K562 (cell line): ENCODE results near the gene ADGRL3. TPM values are rescaled to one million over a fixed set of nuclear protein-coding genes. Genes with fewer than 3 reads are reported as not detected.
"Not testable (repeated sequence)": the region's sequence is repeated elsewhere in the genome, so short reads cannot be mapped to it uniquely, and the experiment has no call there.

Experiments
- ATAC-seq: fragments of 200-7000 bp; cut with Tn5 transposase; 3 replicates; pipeline ENCODE4 v1.9.1; 2020; ENCODE audit warnings: moderate library complexity
- BruUV-seq: library from RNA; stranded (reverse); fragments of 400-500 nt; replicated peaks from 2 replicates; lab custom pipeline; 2021; lab: Mats Ljungman, UMichigan
- CTCF ChIA-PET: fragments of 300-600 bp; formaldehyde crosslinking; extraction: SDS; loops from one replicate; lab custom pipeline; 2021; ENCODE audit warnings: low intra/inter-chr PET ratio; lab: Yijun Ruan, JAX
- POLR2A ChIA-PET: fragments of 300-600, 350-650 bp; sonication (Branson Sonifier 250); formaldehyde crosslinking; extraction: SDS; loops from one replicate; lab custom pipeline; 2021; ENCODE audit warnings: antibody characterized with exemption, inconsistent platforms; lab: Yijun Ruan, JAX
- DNase-seq, 4 experiments: peaks; one replicate each; pipeline versions ENCODE4 v3.0.0 to v3.0.0-alpha.2; 2011 to 2018; ENCODE audit warnings: low spot score in 3 of 4, mixed read lengths in 3 of 4; ENCODE audit errors: extremely low read depth in 1 of 4
- FAIRE-seq: peaks from 2 replicates; lab custom pipeline; 2011; peaks lifted over from hg19 to GRCh38; lab: Jason Lieb, UNC
- H2AFZ ChIP-seq: 2 replicates; pipeline ENCODE4 v1.6.0; 2011; ENCODE audit warnings: low read depth, low read length, control low read depth, inconsistent platforms
- H3K27ac ChIP-seq: fragments of 200-600 bp; 3 replicates; pipeline ENCODE4 v1.8.0; 2011; ENCODE audit warnings: low read depth, mild to moderate bottlenecking, control low read depth, inconsistent platforms, low read length, moderate library complexity, mixed read lengths; ENCODE audit errors: extremely low read depth
- H3K27me3 ChIP-seq, 2 experiments: fragments of 300-600 bp in 1 of 2; 2 replicates in 1 of 2; 3 replicates in 1 of 2; pipeline versions ENCODE4 v1.6.0 to v1.8.0; 2011; ENCODE audit warnings: inconsistent platforms in 2 of 2, low read length in 2 of 2, mild to moderate bottlenecking in 1 of 2, mixed read lengths in 1 of 2, moderate library complexity in 1 of 2; ENCODE audit not compliant: control insufficient read depth in 2 of 2, insufficient read depth in 2 of 2
- H3K36me3 ChIP-seq: fragments of 300-600 bp; 3 replicates; pipeline ENCODE4 v1.8.0; 2011; ENCODE audit warnings: mild to moderate bottlenecking, low read length, inconsistent platforms; ENCODE audit not compliant: control insufficient read depth, insufficient read depth
- H3K4me1 ChIP-seq, 2 experiments: fragments of 200-600 bp in 1 of 2; replicated peaks in 1 of 2; 2 replicates in 1 of 2; 3 replicates in 1 of 2; pipeline versions ENCODE4 v1.5.1 to v1.8.0; 2011; ENCODE audit warnings: inconsistent platforms in 2 of 2, low read length in 2 of 2, mild to moderate bottlenecking in 1 of 2, mixed read lengths in 1 of 2, moderate library complexity in 1 of 2; ENCODE audit not compliant: control insufficient read depth in 2 of 2, insufficient read depth in 2 of 2
- H3K4me2 ChIP-seq: 2 replicates; pipeline ENCODE4 v1.6.1; 2011; ENCODE audit warnings: low read length, control low read depth, inconsistent platforms, mixed read lengths; ENCODE audit not compliant: insufficient read depth
- H3K4me3 ChIP-seq: fragments of 200-600 bp; sonication (generic), shearing (Covaris generic); 2 replicates; pipeline ENCODE4 v1.5.1; 2016; ENCODE audit warnings: control low read depth, inconsistent platforms
- H3K79me2 ChIP-seq: fragments of 200-600 bp; 3 replicates; pipeline ENCODE4 v1.8.0; 2011; ENCODE audit warnings: low read length, inconsistent platforms; ENCODE audit not compliant: control insufficient read depth, insufficient read depth
- H3K9ac ChIP-seq, 2 experiments: 2 replicates each; pipeline versions ENCODE4 v1.6.0 to v1.6.1; 2011; ENCODE audit warnings: low read depth in 2 of 2, low read length in 2 of 2, control low read depth in 1 of 2, inconsistent platforms in 1 of 2, mild to moderate bottlenecking in 1 of 2, mixed read lengths in 1 of 2; ENCODE audit not compliant: insufficient read depth in 1 of 2
- H3K9me1 ChIP-seq: one replicate; pipeline ENCODE4 v1.6.0; 2011; ENCODE audit warnings: inconsistent platforms, mild to moderate bottlenecking, low read length, moderate library complexity; ENCODE audit not compliant: control insufficient read depth, insufficient read depth
- H3K9me3 ChIP-seq: replicated peaks from 2 replicates; pipeline ENCODE4 v1.5.1; 2011; ENCODE audit warnings: low read depth, low read length, inconsistent platforms; ENCODE audit not compliant: control insufficient read depth, insufficient read depth
- H4K20me1 ChIP-seq: replicated peaks from 2 replicates; pipeline ENCODE4 v1.6.1; 2011; ENCODE audit warnings: low read length, inconsistent platforms, mixed read lengths; ENCODE audit not compliant: control insufficient read depth, insufficient read depth
- KLF13 ChIP-seq: fragments of 450-650 bp; IDR thresholded peaks from 2 replicates; pipeline ENCODE4 v1.6.1; 2016; ENCODE audit warnings: missing genetic modification characterization, low read depth, mild to moderate bottlenecking, missing compliant biosample characterization, moderate library complexity, borderline replicate concordance
- MYBL2 ChIP-seq, 2 experiments: fragments of 450-650 bp in 1 of 2; sonication (generic) in 1 of 2; formaldehyde crosslinking in 1 of 2; IDR thresholded peaks; 2 replicates each; pipeline versions ENCODE4 v1.6.1 to v1.8.1; 2017 to 2022; ENCODE audit warnings: borderline replicate concordance in 1 of 2, inconsistent platforms in 1 of 2, low read depth in 1 of 2, mild to moderate bottlenecking in 1 of 2, missing genetic modification reagents in 1 of 2, moderate library complexity in 1 of 2
- ZNF583 ChIP-seq: fragments of 250-450 bp; sonication (Bioruptor Pico); IDR thresholded peaks from 2 replicates; pipeline ENCODE4 v1.4.0; 2020
- WGBS: fragments of 100-300 bp; shearing (Covaris generic); methylation state at CpG from one replicate; pipeline ENCODE4 v1.1.6; 2016; ENCODE audit warnings: low coverage, mixed read lengths; ENCODE audit not compliant: insufficient coverage; ENCODE audit errors: missing lambda C conversion rate; 5-methylcytosine and 5-hydroxymethylcytosine counted together
- in situ Hi-C: fragments of 300-500 bp; cut with MboI; formaldehyde crosslinking; loops from 4 replicates; pipeline ENCODE4 v1.15.0; 2018; ENCODE audit warnings: inconsistent platforms, mixed read lengths
- intact Hi-C: fragments of 100-400 bp; cut with micrococcal nuclease; formaldehyde crosslinking; loops from 2 replicates; pipeline ENCODE4 v1.14.2; 2022
- polyA plus RNA-seq, 8 experiments: library from polyadenylated mRNA; depleted of rRNA in 4 of 8; stranded (reverse) in 5 of 8; unstranded in 3 of 8; fragments of >200 nt; fragmentation: Nextera tagmentation in 2 of 8; fragmentation: Illumina TruSeq in 1 of 8; extraction: Ambion mirVana in 2 of 8; extraction: Trizol in 1 of 8; gene quantifications; 2 replicates each; pipeline versions ENCODE4 v1.2.1 to v1.2.3, GENCODE V29; 2011 to 2014; ENCODE audit warnings: inconsistent platforms in 1 of 8, missing spikeins in 1 of 8
- total RNA-seq, 7 experiments: library from RNA; depleted of rRNA in 6 of 7; stranded (reverse); fragments of >200 nt in 6 of 7; fragmentation: Illumina TruSeq in 2 of 7; extraction: Trizol in 2 of 7; gene quantifications; 2 replicates each; pipeline versions ENCODE4 v1.2.1 to v1.2.3, GENCODE V29; 2011 to 2021; ENCODE audit warnings: low replicate concordance in 1 of 7

The ADGRL3 gene
- total and polyA plus RNA-seq, 9 of the 15 experiments (the other 6 are each of a cell fraction or from before 2014, with no cell fraction given), result 0.03 to 0.14 (median 0.04) TPM; not detected in 2

DNA sequence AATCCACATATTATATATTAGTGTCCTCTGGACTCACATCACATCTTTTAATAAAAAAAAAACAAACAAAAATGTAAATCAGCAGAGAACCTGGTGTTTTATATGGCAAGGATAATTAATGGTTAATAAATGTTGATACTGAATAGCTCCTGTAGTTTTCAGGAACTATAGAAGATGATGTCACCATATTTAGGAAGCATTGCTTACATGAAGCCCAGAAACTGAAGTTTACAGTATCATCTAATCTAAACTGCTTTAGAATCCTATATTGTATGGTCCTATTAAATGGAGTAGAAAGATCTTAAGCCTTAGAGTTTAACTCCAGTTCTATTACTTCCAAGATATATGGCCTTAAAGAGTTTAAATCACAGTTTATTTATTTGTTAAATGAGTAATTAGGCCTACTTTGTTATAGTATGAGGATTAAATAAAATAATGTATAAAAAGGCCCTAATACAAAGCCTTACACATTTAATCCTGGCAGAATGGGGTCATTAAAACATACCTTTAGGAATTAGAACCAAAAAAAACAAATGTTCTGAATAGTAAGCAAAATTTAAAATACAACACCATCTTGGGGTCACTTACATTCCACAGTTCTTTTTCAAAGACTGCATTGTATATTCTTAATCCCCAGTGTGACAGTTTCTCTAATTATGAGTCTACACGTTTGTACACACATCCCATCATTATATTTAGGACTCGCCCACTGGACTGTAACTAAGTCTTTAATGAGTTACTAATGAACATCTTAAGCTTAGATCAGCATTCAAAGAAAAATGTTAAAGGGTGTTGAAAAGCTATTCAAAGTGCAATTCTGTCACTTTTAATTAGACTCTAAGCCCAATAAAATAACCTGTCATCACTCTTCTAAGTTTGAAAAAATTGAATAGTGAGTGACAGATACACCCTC, 305.9 kb downstream of the ADGRL3 start (continued):
- TF ChIP-seq KLF13 (tag), result no peak

GRCh38 chr4:61507091-61507490, 307.0 kb downstream of the ADGRL3 start:
- H3K27me3 ChIP-seq, result no peaks in the 10 kb centered on the region
- H3K4me2 ChIP-seq, result no peak overlapping the region
- no peaks in the 10 kb centered on the region for H3K79me2 ChIP-seq
- no peak overlapping the region for H3K27ac ChIP-seq
- POLR2A ChIA-PET, result no interaction called here
- WGBS, result 0% methylated on average over 2 of the region's 2 CpGs
- H3K4me3 ChIP-seq, result no peak overlapping the region
- no peak for DNase-seq
- TF ChIP-seq MYBL2 (IDR thresholded peaks at IDR 0.05; ENCODE audit: low read depth), result no peak
- no peak for TF ChIP-seq MYBL2 (CRISPR knock-in tag; IDR thresholded peaks at IDR 0.05; ENCODE audit: borderline replicate concordance)
- TF ChIP-seq ZNF583 (CRISPR knock-in tag), result no peak
- TF ChIP-seq, all 486 proteins: peak for 0
- Histone ChIP-seq H4K20me1 (no peaks in the 10 kb centered on the region), H3K4me1 (no peaks in the 10 kb centered on the region), H2AFZ (no peak overlapping the region), H3K9me3 (no peaks in the 10 kb centered on the region), H3K9ac (no peak overlapping the region), H3K36me3 (no peaks in the 10 kb centered on the region), H3K9me1 (no peaks in the 10 kb centered on the region)
- FAIRE-seq (no peak), ATAC-seq (no peak)
- intact Hi-C loops (no loop called here), in situ Hi-C loops (no loop called here)
- CTCF ChIA-PET, result no interaction called here
- no TSS peak for BruUV-seq

- 3% methylated on average over 3 of the region's 3 CpGs for WGBS
Measured at GRCh38 chr4:61509721-61510241, 309.7 kb downstream of the ADGRL3 start.

More at GRCh38 chr4:61509721-61510241, 309.7 kb downstream of the ADGRL3 start:
- H3K27me3 ChIP-seq, H3K27ac ChIP-seq, in situ Hi-C loops, intact Hi-C loops, H4K20me1 ChIP-seq, H3K9me3 ChIP-seq, POLR2A ChIA-PET, FAIRE-seq, H3K9me1 ChIP-seq, H3K4me2 ChIP-seq, H3K36me3 ChIP-seq, H3K4me1 ChIP-seq, ATAC-seq, H3K4me3 ChIP-seq, CTCF ChIA-PET, DNase-seq, H2AFZ ChIP-seq, BruUV-seq, H3K9ac ChIP-seq, H3K79me2 ChIP-seq: not testable (repeated sequence)
